AG08396 (cell line): Measurements from ENCODE around the gene PPEF1.
A peak's percentile ranks its signal among the peaks of the same experiment; 100 is the strongest.
"Not testable (repeated sequence)": the region's sequence is repeated elsewhere in the genome, so short reads cannot be mapped to it uniquely, and the experiment has no call there.

Source experiments
- DNase-seq: peaks from one replicate; pipeline ENCODE4 v3.0.0; 2012; ENCODE audit warnings: low spot score, mixed read lengths

PPEF1 gene

GRCh38 chrX:18701621-18702361 lies 5.7 kb upstream of the PPEF1 start:
- DNase-seq, result no peak

- DNase-seq, result peak; percentile 16
These were observed 4.9 kb upstream of the PPEF1 start for GRCh38 chrX:18702362-18703195.

- no peak for DNase-seq
These were observed 2.4 kb downstream of the PPEF1 start for GRCh38 chrX:18709833-18710232.

GRCh38 chrX:18714910-18715309 lies 7.5 kb downstream of the PPEF1 start:
- DNase-seq, result no peak

- no peak for DNase-seq
These were observed 12.4 kb downstream of the PPEF1 start for GRCh38 chrX:18719852-18720251.

GRCh38 chrX:18721683-18722499 lies 14.4 kb downstream of the PPEF1 start:
- DNase-seq, result no peak

GRCh38 chrX:18722500-18723071 lies 15.1 kb downstream of the PPEF1 start:
- DNase-seq, result no peak

GRCh38 chrX:18725310-18725943 lies 18.0 kb downstream of the PPEF1 start:
- DNase-seq, result no peak

- DNase-seq, result no peak
These were observed 25.8 kb downstream of the PPEF1 start for GRCh38 chrX:18733287-18733686.

GRCh38 chrX:18739609-18740008 lies 32.2 kb downstream of the PPEF1 start:
- DNase-seq, result not testable (repeated sequence)

GRCh38 chrX:18748499-18748898 lies 41.1 kb downstream of the PPEF1 start:
- no peak for DNase-seq

- no peak for DNase-seq
These were observed 46.2 kb downstream of the PPEF1 start for GRCh38 chrX:18753631-18754030.

GRCh38 chrX:18755651-18756050 lies 48.2 kb downstream of the PPEF1 start:
- DNase-seq, result no peak

GRCh38 chrX:18757956-18758932 lies 50.8 kb downstream of the PPEF1 start:
- DNase-seq, result no peak

GRCh38 chrX:18761750-18762149 lies 54.3 kb downstream of the PPEF1 start:
- no peak for DNase-seq

GRCh38 chrX:18763106-18763505 lies 55.7 kb downstream of the PPEF1 start:
- DNase-seq, result not testable (repeated sequence)

- no peak for DNase-seq
These were observed 61.9 kb downstream of the PPEF1 start for GRCh38 chrX:18769364-18769763.

- DNase-seq, result no peak
These were observed 62.5 kb downstream of the PPEF1 start for GRCh38 chrX:18769812-18770573.

- no peak for DNase-seq
These were observed 82.5 kb downstream of the PPEF1 start for GRCh38 chrX:18789916-18790315.

- no peak for DNase-seq
These were observed 85.4 kb downstream of the PPEF1 start for GRCh38 chrX:18792828-18793227.
